WI38 (cell line): ENCODE measurements around the gene PMEPA1.

Source experiments
- H3K4me3 ChIP-seq: 2 replicates; pipeline ENCODE4 v1.5.1; 2011; ENCODE audit warnings: low read depth, mild to moderate bottlenecking, control low read depth, low read length
- TF ChIP-seq, protein P1 (sequence below): IDR thresholded peaks from 2 replicates; pipeline ENCODE4 v1.5.1; 2012; ENCODE audit warnings: low read depth, mild to moderate bottlenecking, control low read depth, low read length

The PMEPA1 gene

GRCh38 chr20:57709823-57710799 is at the start of gene PMEPA1:
Gene PMEPA1 (minus strand): TSS chr20:57710015. CDS start chr20:57709582, 433 bp downstream.
- peak within 1 kb of the TSS; percentile 76 for H3K4me3 ChIP-seq
- TF ChIP-seq, protein P1, sequence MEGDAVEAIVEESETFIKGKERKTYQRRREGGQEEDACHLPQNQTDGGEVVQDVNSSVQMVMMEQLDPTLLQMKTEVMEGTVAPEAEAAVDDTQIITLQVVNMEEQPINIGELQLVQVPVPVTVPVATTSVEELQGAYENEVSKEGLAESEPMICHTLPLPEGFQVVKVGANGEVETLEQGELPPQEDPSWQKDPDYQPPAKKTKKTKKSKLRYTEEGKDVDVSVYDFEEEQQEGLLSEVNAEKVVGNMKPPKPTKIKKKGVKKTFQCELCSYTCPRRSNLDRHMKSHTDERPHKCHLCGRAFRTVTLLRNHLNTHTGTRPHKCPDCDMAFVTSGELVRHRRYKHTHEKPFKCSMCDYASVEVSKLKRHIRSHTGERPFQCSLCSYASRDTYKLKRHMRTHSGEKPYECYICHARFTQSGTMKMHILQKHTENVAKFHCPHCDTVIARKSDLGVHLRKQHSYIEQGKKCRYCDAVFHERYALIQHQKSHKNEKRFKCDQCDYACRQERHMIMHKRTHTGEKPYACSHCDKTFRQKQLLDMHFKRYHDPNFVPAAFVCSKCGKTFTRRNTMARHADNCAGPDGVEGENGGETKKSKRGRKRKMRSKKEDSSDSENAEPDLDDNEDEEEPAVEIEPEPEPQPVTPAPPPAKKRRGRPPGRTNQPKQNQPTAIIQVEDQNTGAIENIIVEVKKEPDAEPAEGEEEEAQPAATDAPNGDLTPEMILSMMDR: no peak

GRCh38 chr20:57757767-57758166 is 48.0 kb upstream of the PMEPA1 start:
- no peak overlapping the region for H3K4me3 ChIP-seq
- TF ChIP-seq, protein P1: no peak

GRCh38 chr20:57756921-57757320 is 47.1 kb upstream of the PMEPA1 start:
- no peak overlapping the region for H3K4me3 ChIP-seq
- TF ChIP-seq, protein P1: no peak

DNA sequence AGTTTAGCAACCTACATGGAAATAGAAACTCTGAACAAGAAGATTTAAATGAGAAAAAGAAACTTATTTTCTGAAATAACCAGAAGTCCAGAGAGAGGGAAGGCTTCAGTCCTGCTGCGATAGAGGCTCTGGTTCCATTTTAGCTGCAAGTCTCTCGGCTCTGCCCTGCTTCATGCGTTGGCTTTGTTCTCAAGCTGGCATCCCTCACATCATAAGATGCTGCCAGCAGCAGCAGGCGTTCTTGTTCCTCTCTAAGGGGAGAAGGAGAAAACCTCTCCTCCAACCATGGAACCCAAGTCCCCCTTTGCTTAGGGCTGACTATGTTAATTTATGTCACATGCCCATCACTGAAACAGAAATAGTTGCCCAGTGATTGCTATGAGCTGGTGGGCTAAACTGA is 46.4 kb upstream of the PMEPA1 start:
- TF ChIP-seq, protein P1: no peak
- H3K4me3 ChIP-seq: no peak overlapping the region

DNA sequence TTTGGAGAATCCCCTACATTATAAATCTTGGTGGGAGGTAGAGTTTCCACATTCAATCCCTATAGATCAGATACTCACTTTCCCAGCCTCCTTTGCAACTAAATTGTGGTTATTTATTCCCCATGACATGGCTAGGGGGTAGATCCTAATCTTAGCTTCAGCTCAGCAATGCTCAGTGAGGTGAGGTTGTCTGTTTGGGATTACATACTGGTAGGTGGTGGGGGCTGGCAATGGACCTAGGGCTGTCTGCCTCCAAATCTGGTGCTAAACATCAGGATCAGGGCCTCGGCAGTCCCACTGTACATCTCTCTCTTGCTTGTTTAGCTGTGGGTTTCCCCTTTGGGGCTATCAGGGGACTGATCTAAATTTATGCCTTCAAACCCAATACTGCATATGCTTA is 45.8 kb upstream of the PMEPA1 start:
- no peak overlapping the region for H3K4me3 ChIP-seq
- TF ChIP-seq, protein P1: no peak

DNA sequence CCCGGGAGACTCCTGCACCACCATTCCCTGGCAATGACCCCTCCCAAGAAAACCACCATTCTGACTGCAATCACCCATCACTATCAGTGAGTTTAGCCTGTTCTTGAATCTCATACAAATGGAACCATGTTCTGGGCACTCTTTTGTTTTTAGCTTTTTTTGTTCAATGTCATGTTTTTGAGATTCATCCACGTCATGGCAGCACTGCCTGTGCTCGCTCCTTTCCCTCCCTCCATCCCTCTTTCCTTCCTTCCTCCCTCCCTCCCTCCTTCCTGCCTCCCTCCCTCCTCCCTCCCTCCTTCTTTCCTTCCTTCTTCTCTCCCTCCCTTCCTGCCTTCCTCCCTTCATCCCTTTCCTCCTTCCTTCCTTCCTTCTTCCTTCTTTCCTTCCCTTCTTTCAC is 44.4 kb upstream of the PMEPA1 start:
- TF ChIP-seq, protein P1: no peak

More for the DNA sequence above, 44.4 kb upstream of the PMEPA1 start:
- no peak overlapping the region for H3K4me3 ChIP-seq
